ENCODE data around the gene SORCS2. TPM values are rescaled to one million over a fixed set of nuclear protein-coding genes. Genes with fewer than 3 reads are reported as not detected.

SORCS2 gene
- total RNA-seq, 1 donor from 2014 or later: 13.4 TPM

GRCh38 chr4:7680106-7680505 lies 487.8 kb downstream of the SORCS2 start:
- TF ChIP-seq, protein P1, sequence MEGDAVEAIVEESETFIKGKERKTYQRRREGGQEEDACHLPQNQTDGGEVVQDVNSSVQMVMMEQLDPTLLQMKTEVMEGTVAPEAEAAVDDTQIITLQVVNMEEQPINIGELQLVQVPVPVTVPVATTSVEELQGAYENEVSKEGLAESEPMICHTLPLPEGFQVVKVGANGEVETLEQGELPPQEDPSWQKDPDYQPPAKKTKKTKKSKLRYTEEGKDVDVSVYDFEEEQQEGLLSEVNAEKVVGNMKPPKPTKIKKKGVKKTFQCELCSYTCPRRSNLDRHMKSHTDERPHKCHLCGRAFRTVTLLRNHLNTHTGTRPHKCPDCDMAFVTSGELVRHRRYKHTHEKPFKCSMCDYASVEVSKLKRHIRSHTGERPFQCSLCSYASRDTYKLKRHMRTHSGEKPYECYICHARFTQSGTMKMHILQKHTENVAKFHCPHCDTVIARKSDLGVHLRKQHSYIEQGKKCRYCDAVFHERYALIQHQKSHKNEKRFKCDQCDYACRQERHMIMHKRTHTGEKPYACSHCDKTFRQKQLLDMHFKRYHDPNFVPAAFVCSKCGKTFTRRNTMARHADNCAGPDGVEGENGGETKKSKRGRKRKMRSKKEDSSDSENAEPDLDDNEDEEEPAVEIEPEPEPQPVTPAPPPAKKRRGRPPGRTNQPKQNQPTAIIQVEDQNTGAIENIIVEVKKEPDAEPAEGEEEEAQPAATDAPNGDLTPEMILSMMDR (conservative IDR thresholded peaks at IDR 0.05): no peak
- Mint-ChIP-seq H3K4me3 (no peak overlapping the region), H3K27ac (no peak overlapping the region), H3K27me3 (no peaks in the 10 kb centered on the region), H3K4me1 (ENCODE audit: unreplicated experiment) (peaks cover 8% of the 10 kb centered on the region), H3K36me3 (peaks cover 14% of the 10 kb centered on the region), H3K9me3 (peaks cover 6% of the 10 kb centered on the region)
- no peak for DNase-seq (ENCODE audit: extremely low spot score, unreplicated experiment)

GRCh38 chr4:7680731-7681130 lies 488.4 kb downstream of the SORCS2 start:
- no peak for DNase-seq (ENCODE audit: extremely low spot score, unreplicated experiment)
- no peak overlapping the region for H3K27ac Mint-ChIP-seq
- TF ChIP-seq, protein P1 (conservative IDR thresholded peaks at IDR 0.05): no peak

DNA sequence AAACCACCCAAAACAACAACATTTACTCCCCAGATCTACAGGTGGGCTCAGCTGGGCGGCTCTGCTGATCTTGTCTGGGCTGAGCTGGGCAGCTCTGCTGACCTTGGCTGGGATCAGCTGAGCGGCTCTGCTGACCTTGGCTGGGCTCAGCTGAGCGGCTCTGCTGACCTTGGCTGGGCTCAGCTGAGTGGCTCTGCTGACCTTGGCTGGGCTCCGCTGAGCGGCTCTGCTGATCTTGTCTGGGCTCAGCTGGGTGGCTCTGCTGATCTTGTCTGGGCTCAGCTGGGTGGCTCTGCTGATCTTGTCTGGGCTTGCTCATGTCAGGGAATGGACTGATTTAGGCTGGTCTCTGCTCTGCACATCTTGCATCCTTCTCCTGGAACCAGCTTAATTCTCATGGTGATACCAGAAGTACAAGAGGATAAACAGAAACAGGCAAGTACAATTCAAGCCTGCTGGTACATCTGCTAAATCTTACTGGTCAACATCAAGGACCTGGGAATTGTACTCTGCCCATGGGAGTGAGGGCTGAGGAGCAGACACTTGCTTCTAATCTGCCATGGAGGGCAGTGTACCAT lies 490.9 kb downstream of the SORCS2 start:
- Mint-ChIP-seq H3K4me3 (no peak overlapping the region), H3K4me1 (ENCODE audit: unreplicated experiment) (peaks cover 4% of the 10 kb centered on the region), H3K27me3 (no peaks in the 10 kb centered on the region), H3K36me3 (peaks cover 14% of the 10 kb centered on the region), H3K9me3 (peaks cover 6% of the 10 kb centered on the region), H3K27ac (no peak overlapping the region)
- TF ChIP-seq, protein P1 (conservative IDR thresholded peaks at IDR 0.05): no peak
- no peak for DNase-seq (ENCODE audit: extremely low spot score, unreplicated experiment)

More at GRCh38 chr4:7680731-7681130, 488.4 kb downstream of the SORCS2 start:
- peaks cover 14% of the 10 kb centered on the region for H3K36me3 Mint-ChIP-seq
- no peaks in the 10 kb centered on the region for H3K27me3 Mint-ChIP-seq
- H3K4me1 Mint-ChIP-seq (ENCODE audit: unreplicated experiment): peaks cover 8% of the 10 kb centered on the region
- peaks cover 6% of the 10 kb centered on the region for H3K9me3 Mint-ChIP-seq
- H3K4me3 Mint-ChIP-seq: no peak overlapping the region

DNA sequence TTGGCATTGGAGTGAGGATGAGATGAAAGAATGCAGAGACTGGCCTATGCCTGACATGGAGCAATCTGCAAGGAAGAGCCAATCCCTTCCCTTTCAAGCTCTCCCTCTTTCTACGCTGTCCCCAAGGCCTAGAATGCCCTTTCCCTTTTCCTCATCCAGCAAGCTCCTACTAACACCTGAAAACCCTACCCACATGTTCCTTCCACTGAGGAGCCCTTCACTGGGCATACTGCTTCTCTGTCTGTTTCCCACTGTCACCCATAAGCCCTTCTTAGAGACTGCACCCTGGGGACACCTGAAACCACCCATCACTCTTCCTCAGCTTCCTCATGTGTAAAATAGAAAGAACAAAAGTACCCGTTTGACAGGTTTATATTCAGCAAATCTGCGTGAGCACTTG lies 492.0 kb downstream of the SORCS2 start:
- H3K36me3 Mint-ChIP-seq: peaks cover 14% of the 10 kb centered on the region
- peaks cover 6% of the 10 kb centered on the region for H3K9me3 Mint-ChIP-seq
- peaks cover 4% of the 10 kb centered on the region for H3K4me1 Mint-ChIP-seq (ENCODE audit: unreplicated experiment)
- TF ChIP-seq, protein P1 (conservative IDR thresholded peaks at IDR 0.05): no peak
- no peak overlapping the region for H3K4me3 Mint-ChIP-seq
- no peak for DNase-seq (ENCODE audit: extremely low spot score, unreplicated experiment)
- no peak overlapping the region for H3K27ac Mint-ChIP-seq
- no peaks in the 10 kb centered on the region for H3K27me3 Mint-ChIP-seq

DNA sequence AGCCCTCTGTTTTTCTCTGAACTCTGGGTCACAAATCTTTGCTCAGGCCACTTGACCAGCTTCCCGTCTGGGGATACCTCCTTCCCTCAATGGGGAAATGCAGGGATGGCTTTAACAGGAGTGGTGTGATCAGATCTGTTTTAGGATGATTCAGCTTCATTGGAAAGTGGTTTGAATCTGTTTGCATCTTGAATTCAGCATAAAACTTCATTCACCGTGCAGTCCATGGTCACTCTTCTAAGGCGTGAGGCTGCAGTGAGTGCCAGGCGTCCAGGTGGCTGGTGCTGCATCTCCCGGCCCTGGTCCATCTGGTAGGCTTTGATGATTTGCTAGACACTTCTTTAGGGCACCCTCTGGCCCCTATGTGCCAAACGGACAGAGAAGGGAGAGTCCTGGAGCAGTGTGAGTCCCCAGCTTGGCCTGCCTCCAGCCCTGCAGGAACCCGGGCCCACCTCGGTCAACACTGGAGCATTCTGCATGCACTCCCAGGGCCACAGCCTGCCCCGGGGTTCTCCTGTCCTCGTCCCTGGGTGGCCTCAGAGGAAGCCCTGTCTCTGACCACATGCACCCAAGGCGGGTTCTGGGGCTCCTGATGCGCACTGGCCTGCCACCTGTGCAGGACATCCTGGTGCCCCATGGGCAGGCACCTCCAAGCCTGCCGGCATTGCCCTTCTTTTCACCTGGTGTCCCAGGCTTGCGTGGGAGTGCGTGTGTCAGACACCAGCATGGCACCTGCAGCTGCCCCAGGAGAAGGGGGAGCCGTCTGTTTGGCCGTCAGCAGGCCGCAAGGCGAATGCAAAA lies 493.9 kb downstream of the SORCS2 start:
- TF ChIP-seq, protein P1 (conservative IDR thresholded peaks at IDR 0.05): no peak
- DNase-seq (ENCODE audit: extremely low spot score, unreplicated experiment): no peak
- H3K4me3 Mint-ChIP-seq: no peak overlapping the region
- H3K4me1 Mint-ChIP-seq (ENCODE audit: unreplicated experiment): peaks cover 4% of the 10 kb centered on the region
- H3K27ac Mint-ChIP-seq: no peak overlapping the region
- H3K27me3 Mint-ChIP-seq: no peaks in the 10 kb centered on the region
- H3K9me3 Mint-ChIP-seq: peaks cover under 1% of the 10 kb centered on the region
- H3K36me3 Mint-ChIP-seq: peaks cover 9% of the 10 kb centered on the region
